Measurements from ENCODE around the gene KLF8. TPM values are rescaled to one million over a fixed set of nuclear protein-coding genes. Genes with fewer than 3 reads are reported as not detected.
A peak's percentile ranks its signal among the peaks of the same experiment; 100 is the strongest.
"Not testable (repeated sequence)": the region's sequence is repeated elsewhere in the genome, so short reads cannot be mapped to it uniquely, and the experiment has no call there.

KLF8 gene
- polyA plus RNA-seq: 13.6 TPM

- H3K36me3 Mint-ChIP-seq: no peaks in the 10 kb centered on the region
- peaks cover 8 to 29% (median 16%) of the 10 kb centered on the region in 3 donors for H3K4me1 Mint-ChIP-seq
- H3K27me3 Mint-ChIP-seq: no peaks in the 10 kb centered on the region
- peak within 1 kb of the TSS; percentile 82 to 98 (median 93) for H3K4me3 Mint-ChIP-seq
- peak within 1 kb of the TSS; percentile 49 to 88 (median 86) for H3K27ac Mint-ChIP-seq
- no peaks in the 10 kb centered on the region for H3K9me3 Mint-ChIP-seq
Observed at GRCh38 chrX:56232221-56233082, at the start of gene KLF8. KLF8 (plus strand) TSS chrX:56232356; CDS start chrX:56233335, 979 bp downstream.

GRCh38 chrX:56206945-56207344 is 25.2 kb upstream of the KLF8 start:
- not testable (repeated sequence) for H3K27me3 Mint-ChIP-seq, H3K4me1 Mint-ChIP-seq, H3K36me3 Mint-ChIP-seq, H3K9me3 Mint-ChIP-seq, H3K27ac Mint-ChIP-seq
- H3K4me3 Mint-ChIP-seq: peak overlapping the region in 1 of 4 donors; percentile 56

GRCh38 chrX:56211701-56212100 is 20.5 kb upstream of the KLF8 start:
- peaks cover 3% of the 10 kb centered on the region for H3K36me3 Mint-ChIP-seq
- peaks cover 3% of the 10 kb centered on the region for H3K27me3 Mint-ChIP-seq
- peaks cover 0 to 4% (median 0%) of the 10 kb centered on the region in 3 donors for H3K9me3 Mint-ChIP-seq
- H3K4me1 Mint-ChIP-seq: no peaks in the 10 kb centered on the region
- no peak overlapping the region for H3K4me3 Mint-ChIP-seq
- no peak overlapping the region for H3K27ac Mint-ChIP-seq

GRCh38 chrX:56216332-56216731 is 15.8 kb upstream of the KLF8 start:
- Mint-ChIP-seq H3K9me3 (no peaks in the 10 kb centered on the region), H3K4me1 (no peaks in the 10 kb centered on the region), H3K27ac (no peak overlapping the region), H3K4me3 (no peak overlapping the region), H3K36me3 (no peaks in the 10 kb centered on the region), H3K27me3 (peaks cover 3% of the 10 kb centered on the region)

GRCh38 chrX:56219700-56220099 is 12.5 kb upstream of the KLF8 start:
- Mint-ChIP-seq H3K36me3 (peaks cover 2% of the 10 kb centered on the region), H3K4me1 (no peaks in the 10 kb centered on the region), H3K9me3 (no peaks in the 10 kb centered on the region), H3K4me3 (no peak overlapping the region), H3K27ac (no peak overlapping the region), H3K27me3 (no peaks in the 10 kb centered on the region)

GRCh38 chrX:56221101-56221500 is 11.1 kb upstream of the KLF8 start:
- no peaks in the 10 kb centered on the region for H3K27me3 Mint-ChIP-seq
- no peak overlapping the region for H3K27ac Mint-ChIP-seq
- peaks cover 0 to 1% (median 0%) of the 10 kb centered on the region in 3 donors for H3K4me1 Mint-ChIP-seq
- no peaks in the 10 kb centered on the region for H3K9me3 Mint-ChIP-seq
- peaks cover 2% of the 10 kb centered on the region for H3K36me3 Mint-ChIP-seq
- H3K4me3 Mint-ChIP-seq: no peak overlapping the region

GRCh38 chrX:56222473-56223000 is 9.6 kb upstream of the KLF8 start:
- Mint-ChIP-seq H3K4me3 (no peak overlapping the region), H3K36me3 (peaks cover 2% of the 10 kb centered on the region), H3K4me1 (peaks cover 0 to 5% (median 1%) of the 10 kb centered on the region in 3 donors), H3K9me3 (no peaks in the 10 kb centered on the region), H3K27ac (no peak overlapping the region), H3K27me3 (no peaks in the 10 kb centered on the region)

- Mint-ChIP-seq H3K9me3 (no peaks in the 10 kb centered on the region), H3K36me3 (no peaks in the 10 kb centered on the region), H3K27me3 (no peaks in the 10 kb centered on the region), H3K27ac (no peak overlapping the region), H3K4me1 (peaks cover 5 to 9% (median 6%) of the 10 kb centered on the region in 3 donors), H3K4me3 (no peak overlapping the region)
Observed at GRCh38 chrX:56226980-56227379, 5.2 kb upstream of the KLF8 start.

GRCh38 chrX:56228914-56229313 is 3.2 kb upstream of the KLF8 start:
- H3K27ac Mint-ChIP-seq: no peak overlapping the region
- no peak overlapping the region for H3K4me3 Mint-ChIP-seq
- H3K36me3 Mint-ChIP-seq: no peaks in the 10 kb centered on the region

GRCh38 chrX:56231537-56232090 is 542 bp upstream of the KLF8 start:
- Mint-ChIP-seq H3K4me3 (peak overlapping the region; percentile 66 to 98 (median 86)), H3K27ac (peak overlapping the region in 2 of 3 donors; percentile 3 to 49), H3K9me3 (no peaks in the 10 kb centered on the region), H3K4me1 (peaks cover 11 to 28% (median 16%) of the 10 kb centered on the region in 3 donors), H3K27me3 (no peaks in the 10 kb centered on the region), H3K36me3 (no peaks in the 10 kb centered on the region)

More at GRCh38 chrX:56228914-56229313, 3.2 kb upstream of the KLF8 start:
- H3K27me3 Mint-ChIP-seq: no peaks in the 10 kb centered on the region
- no peaks in the 10 kb centered on the region for H3K9me3 Mint-ChIP-seq
- H3K4me1 Mint-ChIP-seq: peaks cover 5 to 14% (median 11%) of the 10 kb centered on the region in 3 donors

- H3K27me3 Mint-ChIP-seq: no peaks in the 10 kb centered on the region
- no peaks in the 10 kb centered on the region for H3K36me3 Mint-ChIP-seq
- H3K9me3 Mint-ChIP-seq: no peaks in the 10 kb centered on the region
- H3K4me1 Mint-ChIP-seq: peaks cover 8 to 29% (median 18%) of the 10 kb centered on the region in 3 donors
- peak overlapping the region; percentile 49 to 86 (median 63) for H3K27ac Mint-ChIP-seq
- H3K4me3 Mint-ChIP-seq: peak overlapping the region; percentile 82 to 98 (median 93)
Observed at GRCh38 chrX:56233100-56233499, 944 bp downstream of the KLF8 start.

GRCh38 chrX:56233682-56234081 is 1.5 kb downstream of the KLF8 start:
- Mint-ChIP-seq H3K4me1 (peaks cover 8 to 28% (median 18%) of the 10 kb centered on the region in 3 donors), H3K27ac (peak overlapping the region; percentile 49 to 86 (median 63)), H3K36me3 (no peaks in the 10 kb centered on the region), H3K9me3 (no peaks in the 10 kb centered on the region), H3K27me3 (no peaks in the 10 kb centered on the region), H3K4me3 (peak overlapping the region; percentile 82 to 98 (median 93))

GRCh38 chrX:56248492-56248891 is 16.3 kb downstream of the KLF8 start:
- H3K9me3 Mint-ChIP-seq: no peaks in the 10 kb centered on the region
- no peaks in the 10 kb centered on the region for H3K27me3 Mint-ChIP-seq
- no peaks in the 10 kb centered on the region for H3K36me3 Mint-ChIP-seq
- no peak overlapping the region for H3K4me3 Mint-ChIP-seq
- peaks cover 7 to 17% (median 17%) of the 10 kb centered on the region in 3 donors for H3K4me1 Mint-ChIP-seq
- peak overlapping the region in 1 of 3 donors; percentile 8 for H3K27ac Mint-ChIP-seq

- Mint-ChIP-seq H3K27ac (no peak overlapping the region), H3K9me3 (peaks cover 0 to under 1% (median 0%) of the 10 kb centered on the region in 3 donors), H3K4me3 (no peak overlapping the region), H3K27me3 (peaks cover 2% of the 10 kb centered on the region), H3K36me3 (no peaks in the 10 kb centered on the region), H3K4me1 (peaks cover 0 to 2% (median 0%) of the 10 kb centered on the region in 3 donors)
Observed at GRCh38 chrX:56253832-56254703, 21.9 kb downstream of the KLF8 start.

Measured in IgD-negative memory B cell (primary cell).